H9 (cell line): ENCODE measurements around the gene JAK1. TPM values are rescaled to one million over a fixed set of nuclear protein-coding genes. Genes with fewer than 3 reads are reported as not detected.

Experiments used
- DNase-seq: peaks from one replicate; pipeline ENCODE4 v3.0.0-alpha.2; 2017
- H2AFZ ChIP-seq: one replicate; pipeline ENCODE4 v1.6.1; 2013; ENCODE audit warnings: mild to moderate bottlenecking, low read length, control low read depth, moderate library complexity
- H2AK5ac ChIP-seq: 2 replicates; pipeline ENCODE4 v1.6.1; 2013; ENCODE audit warnings: low read length, control low read depth, mixed read lengths; ENCODE audit not compliant: insufficient read length
- H2BK120ac ChIP-seq: one replicate; pipeline ENCODE4 v1.6.1; 2013; ENCODE audit warnings: low read depth, mild to moderate bottlenecking, low read length, control low read depth, inconsistent platforms; ENCODE audit not compliant: poor library complexity, severe bottlenecking
- H2BK12ac ChIP-seq: 2 replicates; pipeline ENCODE4 v1.6.1; 2013; ENCODE audit warnings: low read length, control low read depth, mixed read lengths, low read depth; ENCODE audit not compliant: insufficient read length
- H2BK15ac ChIP-seq: 2 replicates; pipeline ENCODE4 v1.6.1; 2013; ENCODE audit warnings: low read depth, low read length, control low read depth
- H2BK20ac ChIP-seq: one replicate; pipeline ENCODE4 v1.6.1; 2013; ENCODE audit warnings: low read depth, mild to moderate bottlenecking, low read length, control low read depth, inconsistent platforms; ENCODE audit not compliant: poor library complexity, severe bottlenecking
- H2BK5ac ChIP-seq: 2 replicates; pipeline ENCODE4 v1.6.1; 2013; ENCODE audit warnings: low read length, control low read depth, mixed read lengths; ENCODE audit not compliant: insufficient read length
- H3K14ac ChIP-seq: 2 replicates; pipeline ENCODE4 v1.6.1; 2013; ENCODE audit warnings: low read length, control low read depth; ENCODE audit not compliant: insufficient read depth
- H3K18ac ChIP-seq: 2 replicates; pipeline ENCODE4 v1.6.1; 2013; ENCODE audit warnings: low read depth, mild to moderate bottlenecking, mixed read lengths, low read length, control low read depth; ENCODE audit not compliant: insufficient read length
- H3K23ac ChIP-seq: 2 replicates; pipeline ENCODE4 v1.6.1; 2013; ENCODE audit warnings: low read length, control low read depth, mixed read lengths, low read depth; ENCODE audit not compliant: insufficient read length
- H3K23me2 ChIP-seq: 2 replicates; pipeline ENCODE4 v1.6.1; 2013; ENCODE audit warnings: low read depth, mild to moderate bottlenecking, mixed read lengths, low read length, control low read depth; ENCODE audit not compliant: insufficient read length, poor library complexity, severe bottlenecking
- H3K27ac ChIP-seq: 2 replicates; pipeline ENCODE4 v1.5.1; 2013; ENCODE audit warnings: low read length, control low read depth, mixed read lengths, low read depth; ENCODE audit not compliant: insufficient read length
- H3K27me3 ChIP-seq: 2 replicates; pipeline ENCODE4 v1.6.1; 2013; ENCODE audit warnings: low read length, control low read depth, inconsistent platforms; ENCODE audit not compliant: insufficient read depth
- H3K4ac ChIP-seq: 2 replicates; pipeline ENCODE4 v1.6.1; 2013; ENCODE audit warnings: low read depth, mild to moderate bottlenecking, control low read depth, inconsistent platforms, low read length, moderate library complexity
- H3K4me1 ChIP-seq: 2 replicates; pipeline ENCODE4 v1.6.1; 2013; ENCODE audit warnings: low read length, control low read depth, inconsistent platforms; ENCODE audit not compliant: insufficient read depth
- H3K4me2 ChIP-seq: 2 replicates; pipeline ENCODE4 v1.6.1; 2013; ENCODE audit warnings: low read length, control low read depth, mixed read lengths; ENCODE audit not compliant: insufficient read length, insufficient read depth
- H3K56ac ChIP-seq: 2 replicates; pipeline ENCODE4 v1.6.1; 2013; ENCODE audit warnings: low read depth, mild to moderate bottlenecking, mixed read lengths, low read length, control low read depth; ENCODE audit not compliant: insufficient read length
- H3K79me1 ChIP-seq: 2 replicates; pipeline ENCODE4 v1.6.1; 2013; ENCODE audit warnings: low read depth, mild to moderate bottlenecking, moderate library complexity, low read length, control low read depth, inconsistent platforms; ENCODE audit not compliant: insufficient read depth, poor library complexity, severe bottlenecking
- H3K79me2 ChIP-seq: 2 replicates; pipeline ENCODE4 v1.6.1; 2013; ENCODE audit warnings: low read length, control low read depth, inconsistent platforms; ENCODE audit not compliant: insufficient read depth
- H3K9ac ChIP-seq: 2 replicates; pipeline ENCODE4 v1.6.1; 2013; ENCODE audit warnings: low read length, control low read depth, mixed read lengths; ENCODE audit not compliant: insufficient read length; ENCODE audit errors: extremely low read depth
- H3K9me3 ChIP-seq: one replicate; pipeline ENCODE4 v1.6.1; 2013; ENCODE audit warnings: low read depth, low read length, inconsistent platforms; ENCODE audit not compliant: control insufficient read depth
- H3T11ph ChIP-seq: one replicate; pipeline ENCODE4 v1.6.1; 2013; ENCODE audit warnings: mild to moderate bottlenecking, low read length, control low read depth, inconsistent platforms
- H4K20me1 ChIP-seq: one replicate; pipeline ENCODE4 v1.6.1; 2013; ENCODE audit not compliant: control insufficient read depth, insufficient read length, insufficient read depth
- H4K5ac ChIP-seq: 2 replicates; pipeline ENCODE4 v1.6.1; 2013; ENCODE audit warnings: low read depth, mild to moderate bottlenecking, mixed read lengths, low read length, control low read depth; ENCODE audit not compliant: insufficient read length
- H4K8ac ChIP-seq: replicated peaks from 2 replicates; pipeline ENCODE4 v1.6.1; 2013; ENCODE audit warnings: low read length, control low read depth, mixed read lengths, low read depth; ENCODE audit not compliant: insufficient read length
- H4K91ac ChIP-seq: 2 replicates; pipeline ENCODE4 v1.6.1; 2013; ENCODE audit warnings: low read depth, mild to moderate bottlenecking, moderate library complexity, mixed read lengths, low read length, control low read depth; ENCODE audit not compliant: insufficient read length
- H3K27ac Mint-ChIP-seq, 3 experiments: 2 replicates in 2 of 3; 3 replicates in 1 of 3; pipeline ENCODE4 v1.8.0; 2020 to 2021; ENCODE audit warnings: mixed read lengths in 3 of 3, mild to moderate bottlenecking in 1 of 3, moderate library complexity in 1 of 3
- H3K27me3 Mint-ChIP-seq: 2 replicates; pipeline ENCODE4 v1.8.0; 2021; ENCODE audit warnings: low read depth, mild to moderate bottlenecking, moderate library complexity, mixed read lengths
- H3K36me3 Mint-ChIP-seq, 3 experiments: 2 replicates in 2 of 3; 3 replicates in 1 of 3; pipeline ENCODE4 v1.8.0; 2020 to 2021; ENCODE audit warnings: low read depth in 3 of 3, mixed read lengths in 3 of 3; ENCODE audit not compliant: insufficient read depth in 1 of 3
- H3K4me1 Mint-ChIP-seq, 2 experiments: 2 replicates each; pipeline ENCODE4 v1.8.0; 2020; ENCODE audit warnings: mixed read lengths in 2 of 2
- H3K4me3 Mint-ChIP-seq, 2 experiments: 2 replicates in 1 of 2; 3 replicates in 1 of 2; pipeline ENCODE4 v1.8.0; 2020 to 2021; ENCODE audit warnings: mild to moderate bottlenecking in 2 of 2, mixed read lengths in 2 of 2, moderate library complexity in 1 of 2
- H3K9me3 Mint-ChIP-seq, 2 experiments: 2 replicates in 1 of 2; 3 replicates in 1 of 2; pipeline ENCODE4 v1.8.0; 2020; ENCODE audit warnings: mild to moderate bottlenecking in 2 of 2, mixed read lengths in 2 of 2, moderate library complexity in 1 of 2
- WGBS: extraction: QIAGEN DNeasy Blood & Tissue Kit; methylation state at CpG from one replicate; pipeline ENCODE4 v1.1.7; 2013; ENCODE audit warnings: missing lambda C conversion rate, low lambda C conversion rate, mixed read lengths; ENCODE audit not compliant: insufficient read length; ENCODE audit errors: extremely low coverage; 5-methylcytosine and 5-hydroxymethylcytosine counted together
- total RNA-seq: library from RNA; stranded (reverse); gene quantifications from 2 replicates; pipeline ENCODE4 v1.2.1, GENCODE V29; 2021
- TF ChIP-seq, protein P1 (sequence below): fragments of 200-600 bp; sonication (generic); conservative IDR thresholded peaks from 3 replicates; pipeline ENCODE4 v1.8.0; 2021; ENCODE audit warnings: antibody characterized with exemption, mild to moderate bottlenecking

JAK1 gene
- total RNA-seq, 1 experiment from 2014 or later: 12.8 TPM

DNA sequence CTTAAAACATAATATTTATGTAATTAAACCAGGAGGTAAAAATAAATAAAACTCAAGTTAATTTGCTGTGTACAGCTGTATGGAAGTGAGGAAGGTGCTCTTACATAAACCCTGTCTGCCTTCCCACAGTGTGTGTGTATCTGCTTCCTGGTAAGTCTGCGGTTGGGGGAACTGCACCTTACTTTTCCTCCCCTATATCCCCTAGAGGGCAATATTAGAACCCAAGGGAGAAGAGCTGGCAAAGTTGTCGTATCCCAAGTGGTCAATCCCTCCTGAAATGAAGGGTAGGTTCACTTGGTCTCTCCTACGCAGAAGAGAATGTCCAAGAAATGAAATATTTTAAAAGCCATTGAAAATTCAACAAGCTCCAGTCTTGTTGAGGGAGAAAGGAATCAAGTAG is 17.8 kb upstream of the JAK1 start:
- H3K9me3 Mint-ChIP-seq: no peaks in the 10 kb centered on the region

More for the DNA sequence above, 17.8 kb upstream of the JAK1 start:
- Histone ChIP-seq H2BK20ac (no peak overlapping the region), H3K9ac (no peak overlapping the region), H2AFZ (no peak overlapping the region), H2BK12ac (no peak overlapping the region), H4K91ac (no peak overlapping the region), H3K4me1 (no peaks in the 10 kb centered on the region), H3K23ac (no peak overlapping the region), H3K79me2 (no peaks in the 10 kb centered on the region), H3K14ac (no peak overlapping the region), H3K27me3 (no peaks in the 10 kb centered on the region; the same call in 1 of the 2 replicates), H3K4ac (no peak overlapping the region), H3K23me2 (no peaks in the 10 kb centered on the region), H2BK5ac (no peak overlapping the region), H4K20me1 (no peaks in the 10 kb centered on the region), H3K27ac (no peak overlapping the region), H3K18ac (no peak overlapping the region), H2BK15ac (no peak overlapping the region), H3T11ph (no peak overlapping the region), H2AK5ac (no peak overlapping the region), H4K8ac (no peak overlapping the region), H3K9me3 (no peaks in the 10 kb centered on the region), H3K79me1 (no peaks in the 10 kb centered on the region), H2BK120ac (no peak overlapping the region), H4K5ac (no peak overlapping the region), H3K4me2 (no peak overlapping the region), H3K56ac (no peak overlapping the region)
- peaks cover 4% of the 10 kb centered on the region for H3K27me3 Mint-ChIP-seq
- TF ChIP-seq, protein P1, sequence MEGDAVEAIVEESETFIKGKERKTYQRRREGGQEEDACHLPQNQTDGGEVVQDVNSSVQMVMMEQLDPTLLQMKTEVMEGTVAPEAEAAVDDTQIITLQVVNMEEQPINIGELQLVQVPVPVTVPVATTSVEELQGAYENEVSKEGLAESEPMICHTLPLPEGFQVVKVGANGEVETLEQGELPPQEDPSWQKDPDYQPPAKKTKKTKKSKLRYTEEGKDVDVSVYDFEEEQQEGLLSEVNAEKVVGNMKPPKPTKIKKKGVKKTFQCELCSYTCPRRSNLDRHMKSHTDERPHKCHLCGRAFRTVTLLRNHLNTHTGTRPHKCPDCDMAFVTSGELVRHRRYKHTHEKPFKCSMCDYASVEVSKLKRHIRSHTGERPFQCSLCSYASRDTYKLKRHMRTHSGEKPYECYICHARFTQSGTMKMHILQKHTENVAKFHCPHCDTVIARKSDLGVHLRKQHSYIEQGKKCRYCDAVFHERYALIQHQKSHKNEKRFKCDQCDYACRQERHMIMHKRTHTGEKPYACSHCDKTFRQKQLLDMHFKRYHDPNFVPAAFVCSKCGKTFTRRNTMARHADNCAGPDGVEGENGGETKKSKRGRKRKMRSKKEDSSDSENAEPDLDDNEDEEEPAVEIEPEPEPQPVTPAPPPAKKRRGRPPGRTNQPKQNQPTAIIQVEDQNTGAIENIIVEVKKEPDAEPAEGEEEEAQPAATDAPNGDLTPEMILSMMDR: peak; percentile 19; the same call in 2 of the 3 replicates
- H3K27ac Mint-ChIP-seq: no peak overlapping the region; a peak in 1 of 7 replicates
- H3K36me3 Mint-ChIP-seq: no peaks in the 10 kb centered on the region
- DNase-seq: no peak
- H3K4me1 Mint-ChIP-seq: peaks cover 0 to 4% of the 10 kb centered on the region in 2 experiments; a peak in 2 of 4 replicates
- WGBS: no CpG with 5 or more reads among the region's 3 CpGs
- H3K4me3 Mint-ChIP-seq: no peak overlapping the region
